Tibial artery (tissue), 4 donors: ENCODE results near the gene INPP5D.
A peak's percentile ranks its signal among the peaks of the same experiment; 100 is the strongest.

Source experiments
- DNase-seq, 2 donors: peaks; one replicate each; pipeline ENCODE4 v3.0.0-alpha.2; 2019
- H3K27ac ChIP-seq, 2 donors: fragments of 200-600 bp; sonication (generic) in 1 of 2; 1 replicate in 1 of 2; 2 replicates in 1 of 2; pipeline ENCODE4 v1.5.1; 2018 to 2019; ENCODE audit warnings: mild to moderate bottlenecking in 1 of 2
- H3K27me3 ChIP-seq, 2 donors: fragments of 200-600 bp; sonication (generic) in 1 of 2; one replicate each; pipeline versions ENCODE4 v1.5.1 to v1.6.0; 2016 to 2019
- H3K36me3 ChIP-seq, 3 donors: fragments of 200-600 bp; sonication (generic) in 2 of 3; one replicate each; pipeline ENCODE4 v1.5.1; 2016 to 2019; ENCODE audit warnings: mild to moderate bottlenecking in 2 of 3
- H3K4me1 ChIP-seq, 4 donors: fragments of 200-600 bp; sonication (generic) in 2 of 4; 1 replicate in 3 of 4; 2 replicates in 1 of 4; pipeline ENCODE4 v1.5.1; 2016 to 2019
- H3K4me3 ChIP-seq, 2 donors: fragments of 200-600 bp; sonication (generic) in 1 of 2; 1 replicate in 1 of 2; 2 replicates in 1 of 2; pipeline ENCODE4 v1.5.1; 2018 to 2019; ENCODE audit warnings: mild to moderate bottlenecking in 2 of 2
- H3K9me3 ChIP-seq, 3 donors: fragments of 200-600 bp; sonication (generic) in 1 of 3; one replicate each; pipeline ENCODE4 v1.5.1; 2016 to 2019
- intact Hi-C: fragments of 100-400 bp; cut with DNase I; formaldehyde crosslinking; loops from one replicate; pipeline ENCODE4 v1.15.0; 2023; ENCODE audit warnings: low total_unique reads
- TF ChIP-seq, protein P1 (sequence below), 2 experiments: fragments of 200-600 bp in 1 of 2; fragments of 450-650 bp in 1 of 2; IDR thresholded peaks; one replicate each; pipeline ENCODE4 v1.5.1; 2017 to 2019; ENCODE audit warnings: antibody characterized with exemption in 2 of 2, mild to moderate bottlenecking in 1 of 2, moderate library complexity in 1 of 2

The INPP5D gene

DNA sequence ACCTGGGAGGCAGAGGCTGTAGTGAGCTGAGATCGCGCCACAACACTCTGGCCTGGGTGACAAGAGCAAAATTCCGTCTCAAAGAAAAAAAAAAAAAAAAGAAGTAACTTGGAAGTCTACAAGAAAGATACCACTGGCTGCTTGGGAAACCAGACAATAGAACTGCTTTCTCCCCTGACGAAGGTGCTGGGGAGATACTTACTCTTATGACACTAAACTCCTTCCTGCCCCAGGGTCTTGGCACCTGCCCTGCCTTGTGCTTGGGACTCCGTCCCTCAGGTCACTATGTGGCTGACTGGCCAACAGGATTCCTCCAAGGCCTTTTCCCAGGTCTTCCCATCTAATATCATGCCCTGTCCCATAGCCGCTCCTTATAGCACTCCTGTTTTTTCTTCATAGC lies 30.7 kb downstream of the INPP5D start:
- Histone ChIP-seq H3K27me3 (peaks cover 0 to 6% of the 10 kb centered on the region in 2 donors), H3K4me1 (no peaks in the 10 kb centered on the region), H3K4me3 (no peak overlapping the region), H3K27ac (no peak overlapping the region), H3K9me3 (no peaks in the 10 kb centered on the region), H3K36me3 (no peaks in the 10 kb centered on the region)
- intact Hi-C loops: no loop called here
- TF ChIP-seq, protein P1, sequence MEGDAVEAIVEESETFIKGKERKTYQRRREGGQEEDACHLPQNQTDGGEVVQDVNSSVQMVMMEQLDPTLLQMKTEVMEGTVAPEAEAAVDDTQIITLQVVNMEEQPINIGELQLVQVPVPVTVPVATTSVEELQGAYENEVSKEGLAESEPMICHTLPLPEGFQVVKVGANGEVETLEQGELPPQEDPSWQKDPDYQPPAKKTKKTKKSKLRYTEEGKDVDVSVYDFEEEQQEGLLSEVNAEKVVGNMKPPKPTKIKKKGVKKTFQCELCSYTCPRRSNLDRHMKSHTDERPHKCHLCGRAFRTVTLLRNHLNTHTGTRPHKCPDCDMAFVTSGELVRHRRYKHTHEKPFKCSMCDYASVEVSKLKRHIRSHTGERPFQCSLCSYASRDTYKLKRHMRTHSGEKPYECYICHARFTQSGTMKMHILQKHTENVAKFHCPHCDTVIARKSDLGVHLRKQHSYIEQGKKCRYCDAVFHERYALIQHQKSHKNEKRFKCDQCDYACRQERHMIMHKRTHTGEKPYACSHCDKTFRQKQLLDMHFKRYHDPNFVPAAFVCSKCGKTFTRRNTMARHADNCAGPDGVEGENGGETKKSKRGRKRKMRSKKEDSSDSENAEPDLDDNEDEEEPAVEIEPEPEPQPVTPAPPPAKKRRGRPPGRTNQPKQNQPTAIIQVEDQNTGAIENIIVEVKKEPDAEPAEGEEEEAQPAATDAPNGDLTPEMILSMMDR (IDR thresholded peaks at IDR 0.05): no peak
- DNase-seq: no peak

DNA sequence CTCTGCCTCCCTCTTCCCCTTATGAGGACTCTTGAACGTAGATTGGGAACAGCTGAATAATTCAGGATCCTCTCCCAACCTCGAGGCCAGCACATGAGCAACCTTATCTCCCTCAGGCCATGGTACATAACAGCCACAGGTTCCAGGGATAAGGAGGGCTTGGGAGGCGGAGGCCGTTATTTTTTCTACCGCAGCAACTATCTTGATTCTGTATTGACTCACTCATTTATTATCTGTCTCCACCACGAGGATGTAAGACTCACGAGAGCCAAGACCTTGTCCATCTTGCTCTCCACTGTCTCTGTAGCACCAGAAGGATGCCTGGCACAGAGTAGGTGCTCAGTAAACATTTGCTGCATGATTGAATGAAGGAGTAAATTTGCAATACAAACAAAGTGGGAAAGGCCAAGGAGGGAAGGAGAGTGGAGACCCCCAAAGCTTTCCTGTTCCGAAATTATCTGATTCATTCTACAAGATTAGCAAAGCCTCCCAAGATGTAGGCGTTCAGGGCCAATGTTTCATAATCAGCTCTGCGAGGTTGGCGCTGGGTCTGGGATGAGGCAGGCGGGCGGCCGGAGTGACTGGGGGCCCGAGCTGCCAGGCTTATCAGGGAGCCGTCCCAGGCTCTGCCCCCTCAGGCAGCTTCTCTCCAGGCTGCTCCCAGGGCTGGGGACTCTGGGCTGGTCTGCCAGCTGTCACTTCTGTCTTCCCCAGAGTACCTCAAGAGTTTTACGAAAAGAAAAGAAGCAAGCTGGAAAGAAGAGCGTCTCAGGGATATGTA lies 31.6 kb downstream of the INPP5D start:
- Histone ChIP-seq H3K4me3 (no peak overlapping the region), H3K36me3 (no peaks in the 10 kb centered on the region), H3K4me1 (no peaks in the 10 kb centered on the region), H3K27ac (no peak overlapping the region), H3K27me3 (peaks cover 0 to 6% of the 10 kb centered on the region in 2 donors), H3K9me3 (no peaks in the 10 kb centered on the region)
- intact Hi-C loops: no loop called here
- DNase-seq: peak in 1 of 2 donors; percentile 48
- TF ChIP-seq, protein P1 (IDR thresholded peaks at IDR 0.05): no peak

GRCh38 chr2:233092432-233093165 lies 32.5 kb downstream of the INPP5D start:
- peak in 1 of 2 donors; percentile 24 for DNase-seq
- intact Hi-C loops: no loop called here
- peaks cover 0 to 6% of the 10 kb centered on the region in 2 donors for H3K27me3 ChIP-seq
- no peak overlapping the region for H3K4me3 ChIP-seq
- TF ChIP-seq, protein P1 (IDR thresholded peaks at IDR 0.05): no peak
- H3K27ac ChIP-seq: no peak overlapping the region
- H3K36me3 ChIP-seq: no peaks in the 10 kb centered on the region
- H3K9me3 ChIP-seq: no peaks in the 10 kb centered on the region
- H3K4me1 ChIP-seq: no peaks in the 10 kb centered on the region

- intact Hi-C loops: no loop called here
- TF ChIP-seq, protein P1 (IDR thresholded peaks at IDR 0.05): no peak
- H3K9me3 ChIP-seq: no peaks in the 10 kb centered on the region
- H3K36me3 ChIP-seq: no peaks in the 10 kb centered on the region
- DNase-seq: no peak
- H3K27me3 ChIP-seq: peaks cover 0 to 6% of the 10 kb centered on the region in 2 donors
- no peaks in the 10 kb centered on the region for H3K4me1 ChIP-seq
- H3K27ac ChIP-seq: no peak overlapping the region
- H3K4me3 ChIP-seq: no peak overlapping the region
Measured at GRCh38 chr2:233093166-233093448, 33.0 kb downstream of the INPP5D start.

- no peaks in the 10 kb centered on the region for H3K9me3 ChIP-seq
- no peaks in the 10 kb centered on the region for H3K36me3 ChIP-seq
- TF ChIP-seq, protein P1 (IDR thresholded peaks at IDR 0.05): no peak
- H3K4me3 ChIP-seq: no peak overlapping the region
- H3K4me1 ChIP-seq: no peaks in the 10 kb centered on the region
- peaks cover 0 to 6% of the 10 kb centered on the region in 2 donors for H3K27me3 ChIP-seq
- intact Hi-C loops: no loop called here
- peak in 1 of 2 donors; percentile 53 for DNase-seq
- H3K27ac ChIP-seq: no peak overlapping the region
Measured at GRCh38 chr2:233093721-233094120, 33.6 kb downstream of the INPP5D start.
